Adipose tissue (tissue), 3 donors: Measurements from ENCODE around the gene LY86. TPM values are rescaled to one million over a fixed set of nuclear protein-coding genes. Genes with fewer than 3 reads are reported as not detected.
"Not testable (repeated sequence)": the region's sequence is repeated elsewhere in the genome, so short reads cannot be mapped to it uniquely, and the experiment has no call there.

ENCODE experiments used
- H3K27ac ChIP-seq: one replicate; pipeline ENCODE4 v1.5.1; 2013; ENCODE audit warnings: low read depth, low read length
- WGBS, 3 donors: extraction: QIAGEN DNeasy Blood & Tissue Kit; methylation state at CpG; one replicate each; pipeline ENCODE4 v1.1.7; 2013; 5-methylcytosine and 5-hydroxymethylcytosine counted together
- polyA plus RNA-seq, 3 donors: library from polyadenylated mRNA; stranded (reverse); fragments of 200-250 nt; gene quantifications; one replicate each; pipeline ENCODE4 v1.2.3, GENCODE V29; 2013
- donor health status: healthy with polysubstance abuse.
- donor health status: Bipolar disorder and iron deficiency.
- donor health status: healthy.

Gene LY86
- polyA plus RNA-seq, 3 donors: 0.28 to 4.5 (median 1.5) TPM

- WGBS, 3 donors: 35 to 76% (median 51%) methylated on average over 9 of the region's 9 CpGs
- no peak overlapping the region for H3K27ac ChIP-seq
Observed at GRCh38 chr6:6591778-6592465, 3.4 kb downstream of the LY86 start.

GRCh38 chr6:6592826-6593475, 4.4 kb downstream of the LY86 start:
- 28 to 58% (median 37%) methylated on average over 1 of the region's 1 CpG for WGBS, 3 donors

GRCh38 chr6:6593867-6594468, 5.4 kb downstream of the LY86 start:
- WGBS, 3 donors: 55 to 69% (median 64%) methylated on average over 5 of the region's 5 CpGs

More at GRCh38 chr6:6592826-6593475, 4.4 kb downstream of the LY86 start:
- no peak overlapping the region for H3K27ac ChIP-seq

GRCh38 chr6:6595025-6595424, 6.5 kb downstream of the LY86 start:
- WGBS, 3 donors: 92 to 96% (median 93%) methylated on average over 3 of the region's 3 CpGs
- H3K27ac ChIP-seq: no peak overlapping the region

More at GRCh38 chr6:6593867-6594468, 5.4 kb downstream of the LY86 start:
- H3K27ac ChIP-seq: no peak overlapping the region

DNA sequence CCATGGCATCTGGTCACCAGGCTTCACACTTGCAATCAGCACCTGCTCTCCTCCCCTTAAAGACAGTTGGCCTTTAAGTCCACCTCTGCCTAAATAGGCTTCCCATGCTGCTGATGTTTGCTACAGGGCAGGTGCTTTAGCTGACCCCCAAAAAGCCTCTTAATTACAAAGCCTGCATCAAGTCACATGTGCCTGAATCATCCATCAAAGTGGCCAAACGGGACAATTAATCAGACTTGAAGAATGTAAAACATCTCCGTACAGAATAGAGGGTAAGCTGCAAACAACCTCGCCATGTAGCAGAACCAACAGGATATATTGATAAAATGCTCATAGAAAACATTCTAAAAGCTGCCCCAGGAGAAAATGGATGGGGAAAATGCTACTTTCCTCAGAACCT, 7.4 kb downstream of the LY86 start:
- no peak overlapping the region for H3K27ac ChIP-seq
- WGBS, 3 donors: 57 to 78% (median 69%) methylated on average over 3 of the region's 3 CpGs

GRCh38 chr6:6596529-6597328, 8.2 kb downstream of the LY86 start:
- WGBS, 3 donors: 45 to 69% (median 53%) methylated on average over 14 of the region's 14 CpGs
- H3K27ac ChIP-seq: no peak overlapping the region

GRCh38 chr6:6597682-6598081, 9.2 kb downstream of the LY86 start:
- no peak overlapping the region for H3K27ac ChIP-seq
- 49 to 87% (median 76%) methylated on average over 5 of the region's 5 CpGs for WGBS, 3 donors

- WGBS, 3 donors: 60 to 74% (median 74%) methylated on average over 4 of the region's 4 CpGs
- no peak overlapping the region for H3K27ac ChIP-seq
Observed at GRCh38 chr6:6599468-6599873, 11.0 kb downstream of the LY86 start.

GRCh38 chr6:6600875-6601274, 12.4 kb downstream of the LY86 start:
- WGBS, 3 donors: 64 to 79% (median 75%) methylated on average over 4 of the region's 4 CpGs
- H3K27ac ChIP-seq: no peak overlapping the region

GRCh38 chr6:6602262-6602661, 13.7 kb downstream of the LY86 start:
- WGBS, 3 donors: 65 to 91% (median 79%) methylated on average over 5 of the region's 5 CpGs
- no peak overlapping the region for H3K27ac ChIP-seq

DNA sequence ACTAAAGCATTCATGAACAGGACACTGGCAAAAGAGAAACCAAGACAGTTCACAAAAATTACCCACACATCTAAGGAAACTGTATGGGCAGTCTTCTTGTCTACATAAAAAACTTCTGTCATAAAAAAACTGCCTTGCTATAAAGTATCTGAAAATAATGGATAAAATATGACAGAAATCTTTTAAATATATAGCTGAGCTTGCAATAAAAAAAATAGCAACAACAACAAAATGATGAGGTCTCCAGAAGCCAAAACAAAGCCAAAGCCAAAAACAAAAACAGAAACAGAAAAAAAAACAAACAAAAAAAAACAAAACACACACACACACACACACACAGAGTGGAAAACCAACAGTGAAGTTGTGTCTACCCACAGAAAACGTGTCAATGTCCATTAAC, 14.8 kb downstream of the LY86 start:
- no peak overlapping the region for H3K27ac ChIP-seq
- 89 to 97% (median 95%) methylated on average over 1 of the region's 1 CpG for WGBS, 3 donors

GRCh38 chr6:6604015-6604414, 15.5 kb downstream of the LY86 start:
- H3K27ac ChIP-seq: no peak overlapping the region

- 50 to 71% (median 57%) methylated on average over 3 of the region's 3 CpGs for WGBS, 3 donors
- no peak overlapping the region for H3K27ac ChIP-seq
Observed at GRCh38 chr6:6604566-6604965, 16.0 kb downstream of the LY86 start.

- H3K27ac ChIP-seq: no peak overlapping the region
- 86 to 90% (median 89%) methylated on average over 13 of the region's 13 CpGs for WGBS, 3 donors
Observed at GRCh38 chr6:6605873-6606272, 17.4 kb downstream of the LY86 start.

DNA sequence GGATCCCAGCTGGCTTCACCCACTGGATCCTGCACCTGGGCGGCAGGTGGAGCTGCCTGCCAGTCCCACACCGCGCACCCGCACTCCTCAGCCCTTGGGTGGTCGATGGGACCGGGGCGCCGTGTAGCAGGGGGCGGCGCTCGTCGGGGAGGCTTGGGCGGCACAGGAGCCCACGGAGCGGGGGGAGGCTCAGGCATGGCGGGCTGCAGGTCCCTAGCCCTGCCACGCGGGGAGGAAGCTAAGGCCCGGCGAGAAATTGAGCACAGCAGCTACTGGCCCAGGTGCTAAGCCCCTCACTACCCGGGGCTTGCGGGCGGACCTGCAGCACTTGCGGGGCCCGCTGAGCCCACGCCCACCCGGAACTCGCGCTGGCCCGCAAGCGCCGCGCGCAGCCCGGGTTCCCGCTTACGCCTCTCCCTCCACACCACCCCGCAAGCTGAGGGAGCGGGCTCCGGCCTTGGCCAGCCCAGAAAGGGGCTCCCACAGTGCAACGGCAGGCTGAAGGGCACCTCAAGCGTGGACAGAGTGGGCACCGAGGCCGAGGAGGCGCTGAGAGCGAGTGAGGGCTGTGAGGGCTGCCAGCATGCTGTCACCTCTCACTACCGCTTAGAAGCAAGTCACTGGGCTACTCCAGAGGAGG, 18.0 kb downstream of the LY86 start:
- WGBS, 3 donors: 94 to 96% (median 94%) methylated on average over 43 to 47 of the region's 47 CpGs
- H3K27ac ChIP-seq: not testable (repeated sequence)

GRCh38 chr6:6609450-6609849, 20.9 kb downstream of the LY86 start:
- 71 to 79% (median 79%) methylated on average over 2 of the region's 2 CpGs for WGBS, 3 donors
- no peak overlapping the region for H3K27ac ChIP-seq

DNA sequence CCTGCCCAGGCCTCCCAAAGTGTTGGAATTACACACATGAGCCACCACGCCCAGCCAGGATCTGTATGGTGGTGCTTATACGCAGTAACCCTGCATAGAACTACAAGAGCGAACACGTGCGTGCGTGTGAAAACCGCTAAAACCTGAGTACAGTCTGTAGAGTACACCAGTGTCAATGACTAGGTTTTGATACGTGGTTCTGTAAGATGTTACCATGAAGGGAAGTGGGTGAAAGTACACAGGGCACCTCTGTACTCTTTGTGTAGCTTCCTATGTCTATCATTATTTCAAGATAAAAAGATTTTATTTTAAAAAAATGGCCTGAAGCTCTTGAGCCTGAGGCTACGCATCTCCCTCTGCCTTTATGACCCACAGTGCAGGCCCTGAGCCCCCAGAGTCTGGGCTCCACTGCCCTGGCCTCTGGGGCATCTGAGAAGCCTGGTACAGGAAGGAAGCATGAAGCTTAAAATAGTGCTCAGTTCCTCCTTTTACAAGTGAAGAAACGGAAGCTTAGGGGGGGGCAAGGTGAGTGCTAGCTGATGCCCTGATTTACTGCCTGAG, 21.6 kb downstream of the LY86 start:
- H3K27ac ChIP-seq: no peak overlapping the region
- WGBS, 3 donors: 75 to 84% (median 78%) methylated on average over 10 of the region's 10 CpGs

- H3K27ac ChIP-seq: no peak overlapping the region
- 89 to 93% (median 90%) methylated on average over 12 of the region's 12 CpGs for WGBS, 3 donors
Observed at GRCh38 chr6:6611486-6611885, 23.0 kb downstream of the LY86 start.
